Panc1 (cell line): ENCODE data around the gene SLC10A1. TPM values are rescaled to one million over a fixed set of nuclear protein-coding genes. Genes with fewer than 3 reads are reported as not detected.

Source experiments
- ATAC-seq: fragments of 200-7000 bp; cut with Tn5 transposase; 2 replicates; pipeline ENCODE4 v1.9.1; 2020; ENCODE audit warnings: mild to moderate bottlenecking, moderate library complexity
- BruUV-seq: library from RNA; stranded (reverse); fragments of 400-500 nt; replicated peaks from 2 replicates; lab custom pipeline; 2021; lab: Mats Ljungman, UMichigan
- CTCF ChIA-PET: fragments of 300-600 bp; sonication (Branson Sonifier 250); formaldehyde crosslinking; loops from one replicate; lab custom pipeline; 2022; ENCODE audit warnings: antibody characterized with exemption; lab: Charles Lee
- POLR2A ChIA-PET: fragments of 300-600 bp; sonication (Branson Sonifier 250); formaldehyde crosslinking; loops from one replicate; lab custom pipeline; 2022; ENCODE audit warnings: antibody characterized with exemption; lab: Charles Lee
- DNase-seq: peaks from one replicate; pipeline ENCODE4 v3.0.0-alpha.2; 2010; ENCODE audit warnings: low read depth, low spot score
- H3K27ac ChIP-seq: 2 replicates; pipeline ENCODE4 v1.5.1; 2011; ENCODE audit warnings: mild to moderate bottlenecking, low read length, inconsistent platforms
- H3K27me3 ChIP-seq: fragments of 200-500 bp; sonication (Bioruptor generic); 2 replicates; pipeline ENCODE4 v1.6.0; 2014; ENCODE audit warnings: low read length, inconsistent platforms; ENCODE audit not compliant: control insufficient read depth, insufficient read depth
- H3K36me3 ChIP-seq: fragments of 200-500 bp; sonication (Bioruptor generic); 2 replicates; pipeline ENCODE4 v1.5.1; 2014; ENCODE audit warnings: inconsistent platforms, mild to moderate bottlenecking, low read length, moderate library complexity; ENCODE audit not compliant: control insufficient read depth, insufficient read depth
- H3K4me1 ChIP-seq: 2 replicates; pipeline ENCODE4 v1.5.1; 2011; ENCODE audit warnings: inconsistent platforms, mild to moderate bottlenecking, low read length, moderate library complexity; ENCODE audit not compliant: control insufficient read depth, insufficient read depth
- H3K4me3 ChIP-seq, 2 experiments: 2 replicates each; pipeline ENCODE4 v1.5.1; 2011 to 2012; ENCODE audit warnings: low read depth in 2 of 2, low read length in 2 of 2, mild to moderate bottlenecking in 2 of 2, inconsistent platforms in 1 of 2, moderate library complexity in 1 of 2
- H3K9me3 ChIP-seq: fragments of 200-500 bp; sonication (Bioruptor generic); 2 replicates; pipeline ENCODE4 v1.5.1; 2014; ENCODE audit warnings: low read depth, mild to moderate bottlenecking, inconsistent platforms, low read length, moderate library complexity; ENCODE audit not compliant: control insufficient read depth, insufficient read depth
- CTCF ChIP-seq: fragments of 450-650 bp; IDR thresholded peaks from 2 replicates; pipeline ENCODE4 v1.5.1; 2017; ENCODE audit warnings: mild to moderate bottlenecking
- POLR2AphosphoS5 ChIP-seq: IDR thresholded peaks from 2 replicates; pipeline ENCODE4 v1.6.1; 2012; ENCODE audit warnings: mild to moderate bottlenecking, low read depth, low read length, moderate library complexity
- REST ChIP-seq, 2 experiments: IDR thresholded peaks; 2 replicates each; pipeline ENCODE4 v1.6.1; 2011 to 2012; ENCODE audit warnings: low read depth in 2 of 2, control low read depth in 1 of 2, low read length in 1 of 2, mild to moderate bottlenecking in 1 of 2, moderate library complexity in 1 of 2; ENCODE audit not compliant: insufficient read depth in 1 of 2
- SIN3A ChIP-seq: IDR thresholded peaks from 2 replicates; pipeline ENCODE4 v1.6.1; 2012; ENCODE audit warnings: low read depth, mild to moderate bottlenecking, low read length, moderate library complexity, borderline replicate concordance; ENCODE audit not compliant: insufficient read depth
- TCF7L2 ChIP-seq: IDR thresholded peaks from 2 replicates; pipeline ENCODE4 v1.6.1; 2011; ENCODE audit warnings: mild to moderate bottlenecking, low read depth, low read length, inconsistent platforms
- in situ Hi-C: cut with HindIII; loops from 2 replicates; pipeline ENCODE4 v1.10.0; 2016; ENCODE audit warnings: low sequenced_read_pairs, low pct_unique_long_range_greater_than_20kb
- intact Hi-C: fragments of 100-400 bp; cut with micrococcal nuclease; formaldehyde crosslinking; loops from one replicate; pipeline ENCODE4 v1.10.0; 2022; ENCODE audit not compliant: unreplicated experiment
- total RNA-seq: library from RNA; stranded (reverse); gene quantifications from one replicate; pipeline ENCODE4 v1.2.1, GENCODE V29; 2021; ENCODE audit not compliant: unreplicated experiment

The SLC10A1 gene
- total RNA-seq, 1 experiment from 2014 or later: not detected

DNA sequence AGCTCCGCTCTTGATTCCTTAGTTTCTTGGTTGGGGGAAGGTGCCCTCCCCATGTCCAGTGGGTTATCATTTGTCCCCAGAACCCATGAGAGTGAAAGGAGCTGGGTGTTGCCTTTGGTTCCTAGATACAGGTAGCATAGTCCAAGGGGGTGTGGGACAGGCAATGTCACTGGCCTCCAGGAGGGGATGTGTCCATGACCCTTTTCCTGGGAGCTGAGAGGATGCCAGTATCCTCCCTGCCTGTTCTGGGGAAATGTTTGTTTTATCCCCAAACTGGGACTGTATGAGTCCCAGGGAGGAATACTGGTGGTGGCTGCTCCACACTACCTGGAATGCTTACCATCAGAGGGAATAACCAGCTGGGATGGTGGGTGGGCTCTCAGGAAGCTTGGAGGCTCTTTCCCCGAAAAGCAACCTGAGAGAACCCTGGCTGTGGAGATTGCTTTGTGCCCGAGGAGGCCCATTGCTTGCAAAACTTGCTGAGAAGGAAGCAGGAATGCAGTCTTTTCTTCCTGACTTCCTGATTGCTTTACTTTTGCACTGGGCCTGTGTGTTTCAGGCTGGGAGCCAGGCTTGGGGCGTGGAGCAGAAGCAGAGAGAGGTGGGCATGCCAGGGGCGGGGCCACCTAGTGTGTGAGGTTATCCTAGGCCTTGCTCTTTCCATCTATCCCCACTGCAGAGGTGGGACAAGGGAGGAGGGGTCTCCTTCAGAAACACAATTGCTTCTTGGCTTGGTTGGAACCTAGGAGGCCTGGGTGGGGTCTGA, 715 bp upstream of the SLC10A1 start:
- TF ChIP-seq SIN3A (no peak), REST (IDR thresholded peaks at IDR 0.05; ENCODE audit: insufficient read depth in 1 of 2, low read depth in 2 of 2, low read length in 1 of 2) (no peak), POLR2AphosphoS5 (no peak), TCF7L2 (no peak), CTCF (no peak)

DNA sequence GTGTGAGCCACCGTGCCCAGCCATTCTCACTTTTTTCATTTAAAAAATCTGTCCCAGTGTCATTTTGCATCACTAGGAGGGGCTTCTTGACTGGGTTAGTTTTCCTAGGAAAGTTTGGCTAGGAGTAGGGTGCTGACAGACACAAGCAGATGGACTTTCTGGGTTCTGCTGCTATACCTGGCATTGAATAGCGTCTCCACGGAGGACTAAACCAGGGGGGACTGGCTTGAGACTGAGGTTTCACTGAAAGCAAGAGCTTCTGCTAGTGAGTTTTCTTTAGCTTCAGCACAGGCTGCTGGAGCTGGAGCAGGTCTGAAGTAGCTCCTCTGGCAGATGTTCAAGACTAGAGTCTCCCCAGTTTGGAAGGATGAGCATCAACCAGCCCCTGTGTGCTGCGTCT, 1.4 kb downstream of the SLC10A1 start:
- no peaks in the 10 kb centered on the region for H3K4me1 ChIP-seq
- ATAC-seq (no peak), DNase-seq (no peak)
- H3K36me3 ChIP-seq: no peaks in the 10 kb centered on the region
- ChIA-PET CTCF (no interaction called here), POLR2A (no interaction called here)
- H3K27me3 ChIP-seq: no peaks in the 10 kb centered on the region
- TF ChIP-seq CTCF: no peak
- no peak for TF ChIP-seq POLR2AphosphoS5
- no peak for TF ChIP-seq SIN3A
- TF ChIP-seq TCF7L2: no peak
- TF ChIP-seq REST (IDR thresholded peaks at IDR 0.05; ENCODE audit: insufficient read depth in 1 of 2, low read depth in 2 of 2, low read length in 1 of 2): no peak
- no TSS peak for BruUV-seq
- intact Hi-C loops: no loop called here
- H3K4me3 ChIP-seq: no peak overlapping the region
- in situ Hi-C loops: no loop called here
- H3K9me3 ChIP-seq: no peaks in the 10 kb centered on the region
- H3K27ac ChIP-seq: no peak overlapping the region

More for the DNA sequence above, 715 bp upstream of the SLC10A1 start:
- DNase-seq: no peak
- Histone ChIP-seq H3K36me3 (no peaks in the 10 kb centered on the region), H3K4me3 (no peak overlapping the region), H3K27ac (no peak overlapping the region), H3K9me3 (no peaks in the 10 kb centered on the region), H3K27me3 (no peaks in the 10 kb centered on the region), H3K4me1 (no peaks in the 10 kb centered on the region)
- intact Hi-C loops (no loop called here), in situ Hi-C loops (no loop called here)
- CTCF ChIA-PET: no interaction called here
- no peak for ATAC-seq
- BruUV-seq: no TSS peak
- POLR2A ChIA-PET: no interaction called here
